GM10248 (cell line): ENCODE results near the gene DEFB108B.
"Not testable (repeated sequence)": the region's sequence is repeated elsewhere in the genome, so short reads cannot be mapped to it uniquely, and the experiment has no call there.

Source experiments
- CTCF ChIA-PET: fragments of 300-600 bp; sonication (Branson Sonifier 250); formaldehyde crosslinking; extraction: SDS; loops from one replicate; lab custom pipeline; 2021; ENCODE audit warnings: antibody characterized with exemption; lab: Yijun Ruan, JAX
- POLR2A ChIA-PET: fragments of 350-650 bp; sonication (Branson Sonifier 250); formaldehyde crosslinking; extraction: SDS; loops from one replicate; lab custom pipeline; 2020; ENCODE audit warnings: antibody characterized with exemption; lab: Yijun Ruan, JAX
- DNase-seq: peaks from one replicate; pipeline ENCODE4 v3.0.0; 2012; ENCODE audit errors: extremely low spot score
- TF ChIP-seq, protein P1 (sequence below): IDR thresholded peaks from 2 replicates; pipeline ENCODE4 v1.5.1; 2012; ENCODE audit warnings: mild to moderate bottlenecking, low read depth; ENCODE audit errors: extremely low read depth, missing control alignments, control extremely low read depth

DEFB108B gene

DNA sequence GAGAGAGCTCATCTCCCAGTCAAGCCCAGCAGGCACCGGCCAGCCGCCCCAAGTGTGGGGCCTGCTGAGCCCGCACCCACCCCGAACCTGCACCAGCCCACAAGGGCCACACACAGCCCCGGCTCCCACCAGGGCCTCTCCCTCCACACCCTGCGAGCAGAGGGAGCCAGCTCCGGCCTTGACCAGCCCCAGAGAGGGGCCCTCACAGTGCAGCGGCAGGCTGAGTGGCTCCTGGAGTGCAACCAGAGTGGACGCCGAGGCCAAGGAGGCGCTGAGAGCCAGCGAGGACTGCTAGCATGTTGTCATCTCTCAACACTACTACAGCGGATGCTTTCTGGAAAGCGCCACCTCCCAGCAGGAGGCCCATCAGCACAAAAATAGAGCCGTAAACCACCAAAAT, 10.9 kb downstream of the DEFB108B start:
- TF ChIP-seq, protein P1, sequence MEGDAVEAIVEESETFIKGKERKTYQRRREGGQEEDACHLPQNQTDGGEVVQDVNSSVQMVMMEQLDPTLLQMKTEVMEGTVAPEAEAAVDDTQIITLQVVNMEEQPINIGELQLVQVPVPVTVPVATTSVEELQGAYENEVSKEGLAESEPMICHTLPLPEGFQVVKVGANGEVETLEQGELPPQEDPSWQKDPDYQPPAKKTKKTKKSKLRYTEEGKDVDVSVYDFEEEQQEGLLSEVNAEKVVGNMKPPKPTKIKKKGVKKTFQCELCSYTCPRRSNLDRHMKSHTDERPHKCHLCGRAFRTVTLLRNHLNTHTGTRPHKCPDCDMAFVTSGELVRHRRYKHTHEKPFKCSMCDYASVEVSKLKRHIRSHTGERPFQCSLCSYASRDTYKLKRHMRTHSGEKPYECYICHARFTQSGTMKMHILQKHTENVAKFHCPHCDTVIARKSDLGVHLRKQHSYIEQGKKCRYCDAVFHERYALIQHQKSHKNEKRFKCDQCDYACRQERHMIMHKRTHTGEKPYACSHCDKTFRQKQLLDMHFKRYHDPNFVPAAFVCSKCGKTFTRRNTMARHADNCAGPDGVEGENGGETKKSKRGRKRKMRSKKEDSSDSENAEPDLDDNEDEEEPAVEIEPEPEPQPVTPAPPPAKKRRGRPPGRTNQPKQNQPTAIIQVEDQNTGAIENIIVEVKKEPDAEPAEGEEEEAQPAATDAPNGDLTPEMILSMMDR: no peak
- POLR2A ChIA-PET: no interaction called here
- CTCF ChIA-PET: no interaction called here
- no peak for DNase-seq

DNA sequence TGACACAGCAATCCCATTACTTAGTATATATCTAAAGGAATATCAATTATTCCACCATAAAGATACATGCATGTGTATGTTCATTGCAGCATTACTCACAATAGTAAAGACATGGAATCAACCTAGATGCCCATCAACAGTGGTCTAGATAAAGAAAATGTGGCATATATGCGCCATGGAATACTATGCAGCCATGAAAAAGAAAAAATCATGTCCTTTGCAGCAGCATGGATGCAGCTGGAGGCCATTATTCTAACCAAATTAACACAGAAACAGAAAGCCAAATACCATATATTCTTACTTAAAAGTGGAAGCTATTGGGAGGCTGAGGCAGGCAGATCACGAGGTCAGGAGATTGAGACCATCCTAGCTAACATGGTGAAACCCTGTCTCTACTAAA, 20.9 kb downstream of the DEFB108B start:
- DNase-seq, POLR2A ChIA-PET, CTCF ChIA-PET: not testable (repeated sequence)

DNA sequence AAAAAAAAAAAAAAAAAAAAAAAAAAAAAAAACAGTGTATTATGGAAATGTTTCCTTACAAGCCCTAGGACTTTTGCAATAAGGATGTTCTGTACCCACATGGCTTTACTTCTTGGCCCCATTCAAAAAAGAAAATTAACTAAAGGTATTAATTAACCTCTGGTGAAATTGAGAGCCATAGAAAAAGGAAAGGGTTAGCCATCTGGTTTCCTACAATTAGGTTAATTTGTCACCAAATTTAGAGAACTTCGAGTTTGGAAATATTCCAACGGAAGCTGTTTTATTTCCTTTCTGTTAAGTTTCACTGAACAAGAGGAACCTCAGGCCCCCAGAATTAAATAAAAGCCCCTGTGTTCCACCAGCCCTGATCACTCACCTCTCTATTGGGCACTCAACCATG, 22.9 kb downstream of the DEFB108B start:
- DNase-seq, CTCF ChIA-PET, POLR2A ChIA-PET: not testable (repeated sequence)

DNA sequence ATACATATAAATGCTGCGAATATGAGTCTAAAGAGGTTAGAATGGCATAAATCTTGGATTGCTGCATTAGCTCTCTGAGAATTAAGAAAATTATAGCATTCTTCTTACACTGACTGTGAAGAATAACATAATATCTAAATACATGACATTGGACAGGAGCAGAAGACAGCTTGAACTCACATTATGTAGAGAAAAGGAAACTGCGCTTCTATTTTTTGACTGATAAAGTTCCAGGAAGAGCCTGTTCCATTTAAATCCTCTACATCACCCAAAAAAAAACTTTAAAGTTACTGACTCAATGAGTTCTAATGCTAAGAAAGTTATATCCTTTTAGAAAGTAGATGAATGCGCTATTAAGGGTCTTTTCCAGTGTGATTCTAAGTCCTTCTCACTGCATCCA, 27.8 kb downstream of the DEFB108B start:
- CTCF ChIA-PET, POLR2A ChIA-PET, DNase-seq: not testable (repeated sequence)

DNA sequence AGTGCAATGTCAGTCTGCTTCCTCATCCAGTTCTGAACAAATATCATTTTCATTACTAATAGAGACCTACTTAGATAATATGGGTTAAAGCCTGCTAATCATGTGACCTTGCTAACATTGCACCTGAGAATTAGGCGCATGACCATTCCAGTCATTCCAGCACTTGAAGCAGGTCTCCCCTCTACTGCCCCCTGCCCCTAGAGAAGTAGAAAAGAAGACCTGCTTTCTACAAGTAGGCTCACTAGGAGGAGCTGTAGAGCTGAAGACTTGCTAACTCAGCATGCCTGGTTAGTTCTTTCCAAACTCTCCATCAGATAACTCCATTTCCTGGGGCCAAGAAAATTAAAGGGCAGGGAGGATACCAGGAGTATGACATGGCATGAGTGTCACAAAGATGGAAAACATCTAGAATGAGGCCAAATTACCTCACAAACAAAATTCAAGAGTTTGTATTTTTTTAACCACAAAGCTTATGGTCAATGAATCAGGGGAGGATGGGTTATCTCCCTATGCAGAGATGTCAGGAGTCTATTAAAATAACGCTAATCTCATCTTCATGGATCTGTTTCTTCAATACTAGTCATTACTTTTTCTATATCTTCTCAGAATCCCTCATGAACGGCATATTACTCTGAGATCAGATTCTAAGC, 31.1 kb downstream of the DEFB108B start:
- CTCF ChIA-PET: interaction anchor here (0.6 to 1.3 kb wide), 5 partner anchors 64 to 925 kb away, joined by 3 to 5 read pairs (median 3); no protein-coding TSS in a partner anchor
- POLR2A ChIA-PET, DNase-seq: not testable (repeated sequence)
- TF ChIP-seq, protein P1: peak; percentile 72

DNA sequence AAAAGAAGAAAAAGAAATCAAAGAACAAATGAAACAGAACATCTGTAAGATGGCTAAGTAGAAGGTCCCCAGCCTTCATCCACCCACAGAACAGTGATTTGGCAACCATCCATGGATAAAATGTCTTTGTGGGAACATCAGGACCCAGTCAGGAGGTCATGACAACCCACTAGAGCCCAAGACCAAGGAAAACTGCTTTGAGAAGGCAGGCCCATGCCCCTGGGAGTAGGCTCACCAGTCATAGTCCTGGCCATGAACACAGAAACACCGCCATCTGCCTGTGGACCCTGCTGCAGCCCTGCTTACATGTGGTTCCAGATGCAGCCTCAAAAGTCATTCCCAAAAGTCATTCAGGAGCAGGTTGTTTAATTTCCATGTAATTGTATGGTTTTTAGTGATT, 34.2 kb downstream of the DEFB108B start:
- POLR2A ChIA-PET, CTCF ChIA-PET, DNase-seq: not testable (repeated sequence)

DNA sequence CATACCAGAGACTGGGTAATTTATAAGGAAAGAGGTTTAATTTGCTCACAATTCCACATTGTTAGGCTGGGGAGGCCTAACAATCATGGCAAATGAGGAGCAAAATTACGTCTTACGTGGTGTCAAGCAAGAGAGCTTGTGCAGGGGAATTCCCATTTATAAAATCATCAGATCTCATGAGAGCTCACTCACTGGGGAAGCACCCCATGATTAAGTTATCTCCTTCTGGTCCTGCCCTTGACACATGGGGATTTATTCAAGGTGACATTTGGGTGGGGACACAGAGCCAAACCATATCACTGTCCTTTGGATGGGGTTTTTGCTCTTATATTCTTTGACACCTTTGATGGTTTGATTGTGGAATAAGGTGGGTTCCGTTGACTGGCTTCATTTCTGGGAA, 36.9 kb downstream of the DEFB108B start:
- CTCF ChIA-PET, DNase-seq, POLR2A ChIA-PET: not testable (repeated sequence)

DNA sequence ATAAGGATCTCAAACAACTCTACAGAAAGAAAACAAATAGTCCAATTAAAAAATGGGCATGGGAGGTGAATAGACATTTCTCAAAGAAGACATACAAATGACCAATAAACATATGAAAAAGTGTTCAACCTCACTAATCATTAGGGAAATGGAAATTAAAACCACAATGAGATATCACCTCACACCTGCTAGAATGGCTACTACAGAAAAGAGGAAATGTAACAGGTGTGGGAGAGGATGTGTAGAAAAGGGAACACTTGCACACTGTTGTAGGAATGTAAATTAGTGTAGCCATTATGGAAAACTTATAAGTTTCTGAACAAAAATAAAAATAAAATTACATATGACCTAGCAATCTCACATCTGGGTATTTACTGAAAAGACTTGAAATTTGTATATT, 37.7 kb downstream of the DEFB108B start:
- POLR2A ChIA-PET, CTCF ChIA-PET, DNase-seq: not testable (repeated sequence)

DNA sequence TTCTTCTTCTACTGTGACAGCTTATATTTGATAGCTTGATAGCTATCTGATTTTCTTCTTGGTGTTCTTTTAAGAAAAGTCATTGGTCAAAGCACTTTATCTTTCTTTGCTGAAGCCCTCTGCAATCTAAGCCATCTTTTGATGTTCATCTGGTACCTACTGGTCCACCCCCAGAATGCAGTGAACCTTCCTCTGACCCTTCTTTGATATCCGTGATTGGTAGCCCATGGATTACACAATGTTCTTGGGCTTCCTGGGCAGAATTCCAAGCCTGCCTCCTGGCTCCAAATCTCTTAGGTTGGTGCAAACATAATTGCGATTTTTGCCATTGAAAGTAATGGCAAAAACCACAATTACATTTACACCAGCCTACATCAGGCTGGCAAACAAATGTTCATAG, 43.3 kb downstream of the DEFB108B start:
- CTCF ChIA-PET, DNase-seq, POLR2A ChIA-PET: not testable (repeated sequence)

DNA sequence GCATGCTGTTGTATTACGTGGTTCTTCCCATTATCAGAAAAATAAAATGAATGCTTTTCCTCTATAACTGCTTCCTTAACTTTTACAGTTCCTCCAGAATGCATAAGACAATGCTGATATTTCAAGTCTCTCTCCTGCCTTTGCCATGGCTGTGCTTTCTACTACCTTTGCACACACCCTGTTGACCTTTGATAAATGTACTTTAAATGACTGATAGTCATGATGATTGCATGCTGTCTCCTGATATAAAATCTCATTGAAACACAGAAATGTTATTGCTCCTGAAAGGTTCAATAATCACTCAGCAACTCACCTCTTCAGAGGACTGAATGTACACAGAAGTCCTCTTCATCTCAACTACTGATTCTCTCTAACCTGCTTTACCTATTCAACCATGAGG, 45.1 kb downstream of the DEFB108B start, which contains the start of gene DEFB131B:
Gene DEFB131B (plus strand): TSS at position 395 of the 400 bp plus-strand sequence. CDS start 0 bp downstream, at position 395.
- CTCF ChIA-PET, POLR2A ChIA-PET: not testable (repeated sequence)

DNA sequence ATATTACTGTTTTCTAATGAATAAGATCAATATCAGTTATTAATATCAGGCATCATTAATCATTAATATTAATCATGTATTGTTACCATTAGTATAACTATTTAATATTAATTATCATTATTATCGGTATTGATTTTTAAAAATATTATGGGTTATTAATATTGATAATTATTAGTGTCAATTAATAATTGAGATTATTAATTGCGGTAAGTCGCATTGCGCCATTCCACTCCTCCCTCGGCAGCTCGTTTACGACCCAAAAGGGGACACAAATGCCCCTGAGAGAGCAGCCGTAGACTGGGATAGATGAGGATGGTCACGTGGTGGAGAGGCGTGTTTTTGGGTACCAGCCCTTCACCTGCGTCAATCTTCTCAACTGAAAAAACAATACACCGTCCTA, 52.8 kb downstream of the DEFB108B start:
- CTCF ChIA-PET, POLR2A ChIA-PET: not testable (repeated sequence)

More for the DNA sequence above, 45.1 kb downstream of the DEFB108B start, which contains the start of gene DEFB131B:
- not testable (repeated sequence) for DNase-seq

More for the DNA sequence above, 52.8 kb downstream of the DEFB108B start:
- DNase-seq: not testable (repeated sequence)
